Measurements from ENCODE around the gene ZDHHC8. TPM values are rescaled to one million over a fixed set of nuclear protein-coding genes. Genes with fewer than 3 reads are reported as not detected.

ZDHHC8 gene
- total and polyA plus RNA-seq, 2 donors (not counting 3 experiments of a cell fraction or from before 2014, with no cell fraction given), result 49.8 to 131 TPM

DNA sequence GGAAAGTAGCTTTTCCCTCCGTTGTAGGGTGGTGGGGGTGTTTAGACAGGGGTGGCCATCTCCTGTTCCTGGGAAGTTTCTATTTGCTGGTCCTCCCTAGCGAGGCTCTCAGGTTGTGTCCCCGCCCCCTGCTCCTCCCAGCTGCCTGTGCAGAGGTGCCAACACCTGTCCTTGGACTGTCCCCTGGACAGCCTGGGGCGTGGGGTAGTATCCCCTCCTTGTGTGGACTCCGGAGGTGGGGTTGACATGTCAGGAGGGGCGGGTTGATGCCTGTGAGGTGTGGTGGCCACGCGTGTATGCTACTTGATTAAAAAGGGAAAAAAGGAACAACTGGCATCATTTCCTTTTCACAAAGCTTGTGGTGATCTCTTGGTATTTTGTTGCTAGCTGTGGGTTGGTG lies 30.0 kb upstream of the ZDHHC8 start:
- Histone ChIP-seq H3K79me2 (ENCODE audit: control insufficient read depth, insufficient read depth, low read length) (peaks cover 51% of the 10 kb centered on the region), H3K4me3 (replicated peaks in 1 of 3; ENCODE audit: insufficient read depth in 1 of 3, low read depth in 1 of 3, low read length in 3 of 3) (no peak overlapping the region), H3K9ac (replicated peaks; ENCODE audit: extremely low read depth, insufficient read depth, low read length) (no peak overlapping the region), H3K27me3 (ENCODE audit: control insufficient read depth in 2 of 2, insufficient read depth in 2 of 2, low read length in 2 of 2) (no peaks in the 10 kb centered on the region), H3K4me1 (ENCODE audit: control insufficient read depth, extremely low read depth, insufficient read depth, low read length) (no peaks in the 10 kb centered on the region), H3K27ac (ENCODE audit: insufficient read depth, low read depth, low read length) (no peak overlapping the region), H4K20me1 (replicated peaks; ENCODE audit: control insufficient read depth, extremely low read depth, insufficient read depth, low read length) (no peaks in the 10 kb centered on the region), H3K4me2 (ENCODE audit: insufficient read depth, low read length) (no peak overlapping the region), H3K9me1 (replicated peaks; ENCODE audit: control insufficient read depth, extremely low read depth, insufficient read depth, low read length) (no peaks in the 10 kb centered on the region), H3K36me3 (ENCODE audit: control insufficient read depth in 2 of 2, extremely low read depth in 1 of 2, insufficient read depth in 2 of 2, low read length in 2 of 2) (peaks cover 35 to 54% of the 10 kb centered on the region in 2 experiments), H3K9me3 (replicated peaks; ENCODE audit: control insufficient read depth, insufficient read depth, low read length) (no peaks in the 10 kb centered on the region), H2AFZ (ENCODE audit: low read depth, low read length) (no peak overlapping the region)
- dilution Hi-C loops (cut with MboI; ENCODE audit: extremely low pct_ligation_motif_present, low sequenced_read_pairs), result no loop called here
- no TSS peak for BruUV-seq (replicated peaks)
- DNase-seq (ENCODE audit: low read depth, low spot score) (no peak), FAIRE-seq (no peak)
- ChIA-PET POLR2A (interaction anchor here (0.7 kb wide), 1 partner anchor 9 kb away, joined by 3 read pairs; no protein-coding TSS in a partner anchor), CTCF (interaction anchor here (1.1 kb wide), 1 partner anchor 139 kb away, joined by 3 read pairs; no protein-coding TSS in a partner anchor)
- intact Hi-C loops (cut with micrococcal nuclease), result no loop called here
- TF ChIP-seq, protein P1, sequence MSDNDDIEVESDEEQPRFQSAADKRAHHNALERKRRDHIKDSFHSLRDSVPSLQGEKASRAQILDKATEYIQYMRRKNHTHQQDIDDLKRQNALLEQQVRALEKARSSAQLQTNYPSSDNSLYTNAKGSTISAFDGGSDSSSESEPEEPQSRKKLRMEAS (IDR thresholded peaks at IDR 0.05; ENCODE audit: insufficient read depth, insufficient read length), result no peak
- TF ChIP-seq EZH2 (IDR thresholded peaks at IDR 0.05; ENCODE audit: borderline replicate concordance, low read depth, low read length, severe bottlenecking) (no peak), JUN (IDR thresholded peaks at IDR 0.05; ENCODE audit: borderline replicate concordance, insufficient read depth, insufficient read length, low read depth) (no peak), FOS (IDR thresholded peaks at IDR 0.05; ENCODE audit: borderline replicate concordance, insufficient read depth, low read length) (no peak), MYC (IDR thresholded peaks at IDR 0.05; ENCODE audit: low read depth, low read length) (no peak), POLR2A (IDR thresholded peaks at IDR 0.05; ENCODE audit: low read depth, low read length) (no peak), GATA2 (IDR thresholded peaks at IDR 0.05; ENCODE audit: insufficient read depth, insufficient read length, low read depth, low read length) (no peak), POLR2AphosphoS5 (IDR thresholded peaks at IDR 0.05; ENCODE audit: insufficient read depth, low read depth, low read length) (no peak)
- TF ChIP-seq, protein P2, sequence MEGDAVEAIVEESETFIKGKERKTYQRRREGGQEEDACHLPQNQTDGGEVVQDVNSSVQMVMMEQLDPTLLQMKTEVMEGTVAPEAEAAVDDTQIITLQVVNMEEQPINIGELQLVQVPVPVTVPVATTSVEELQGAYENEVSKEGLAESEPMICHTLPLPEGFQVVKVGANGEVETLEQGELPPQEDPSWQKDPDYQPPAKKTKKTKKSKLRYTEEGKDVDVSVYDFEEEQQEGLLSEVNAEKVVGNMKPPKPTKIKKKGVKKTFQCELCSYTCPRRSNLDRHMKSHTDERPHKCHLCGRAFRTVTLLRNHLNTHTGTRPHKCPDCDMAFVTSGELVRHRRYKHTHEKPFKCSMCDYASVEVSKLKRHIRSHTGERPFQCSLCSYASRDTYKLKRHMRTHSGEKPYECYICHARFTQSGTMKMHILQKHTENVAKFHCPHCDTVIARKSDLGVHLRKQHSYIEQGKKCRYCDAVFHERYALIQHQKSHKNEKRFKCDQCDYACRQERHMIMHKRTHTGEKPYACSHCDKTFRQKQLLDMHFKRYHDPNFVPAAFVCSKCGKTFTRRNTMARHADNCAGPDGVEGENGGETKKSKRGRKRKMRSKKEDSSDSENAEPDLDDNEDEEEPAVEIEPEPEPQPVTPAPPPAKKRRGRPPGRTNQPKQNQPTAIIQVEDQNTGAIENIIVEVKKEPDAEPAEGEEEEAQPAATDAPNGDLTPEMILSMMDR (IDR thresholded peaks at IDR 0.05; ENCODE audit: extremely low read depth in 1 of 2, insufficient read depth in 1 of 2, low read depth in 1 of 2, low read length in 2 of 2), result no peak
